AG10803 (cell line): Measurements from ENCODE around the gene VEZF1.
A peak's percentile ranks its signal among the peaks of the same experiment; 100 is the strongest.

ENCODE experiments used
- DNase-seq: peaks from one replicate; pipeline ENCODE4 v3.0.0; 2010; ENCODE audit warnings: low read depth
- H3K4me3 ChIP-seq: 2 replicates; pipeline ENCODE4 v1.5.1; 2011; ENCODE audit warnings: mild to moderate bottlenecking, low read length, control low read depth
- CTCF ChIP-seq: conservative IDR thresholded peaks from 2 replicates; pipeline ENCODE4 v1.5.1; 2011; ENCODE audit warnings: mild to moderate bottlenecking, low read length, control low read depth, inconsistent platforms

The VEZF1 gene

GRCh38 chr17:57990037-57990436 is 2.0 kb upstream of the VEZF1 start:
- no peak for TF ChIP-seq CTCF
- DNase-seq, result no peak
- no peak overlapping the region for H3K4me3 ChIP-seq

GRCh38 chr17:57988301-57989250 is 522 bp upstream of the VEZF1 start:
- peak overlapping the region; percentile 72 for H3K4me3 ChIP-seq
- DNase-seq, result peak; percentile 69
- 0 out of 2 replicates have a peak, but pooled peaks have one; percentile 11 for TF ChIP-seq CTCF

GRCh38 chr17:57986841-57987580 is 1.0 kb downstream of the VEZF1 start:
- H3K4me3 ChIP-seq, result peak overlapping the region; percentile 72
- TF ChIP-seq CTCF, result no peak
- peak; percentile 66 for DNase-seq

GRCh38 chr17:57985675-57985974 is 2.4 kb downstream of the VEZF1 start:
- peak overlapping the region; percentile 72 for H3K4me3 ChIP-seq
- peak; percentile 58 for DNase-seq
- TF ChIP-seq CTCF, result no peak

DNA sequence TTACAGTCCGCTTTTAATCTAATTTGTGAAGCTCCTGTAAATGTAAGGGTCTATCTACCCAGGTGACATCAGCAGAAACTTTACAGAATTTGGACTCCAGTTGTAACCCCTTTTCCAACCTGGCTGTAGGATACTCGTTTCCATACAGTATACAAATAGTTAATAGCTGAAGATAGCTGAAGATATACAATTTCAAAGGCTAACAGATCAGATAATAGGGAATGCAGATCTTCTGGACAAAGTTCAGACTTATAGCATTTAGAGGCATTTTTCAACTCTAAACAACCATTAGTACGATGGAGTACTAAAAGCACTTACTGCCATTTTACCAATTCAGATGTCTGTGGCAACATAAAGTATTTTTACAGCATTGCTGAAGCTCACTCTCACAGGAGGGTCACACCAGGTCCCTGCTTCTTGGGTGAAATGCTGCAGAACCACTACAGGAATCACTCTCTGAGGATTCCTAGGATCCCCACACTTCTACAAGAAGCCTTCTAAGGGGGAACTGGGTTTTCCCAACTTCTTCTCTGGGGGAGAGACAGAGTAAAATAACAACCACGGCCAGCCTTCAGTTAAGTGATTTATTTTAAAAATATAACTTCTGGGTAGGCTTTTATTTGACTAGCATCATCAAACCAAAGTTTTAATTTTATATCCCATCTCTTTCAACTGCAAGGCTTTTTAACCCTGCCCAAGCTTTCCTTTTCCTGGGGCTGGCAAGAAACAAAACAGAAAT is 2.9 kb downstream of the VEZF1 start:
- peak overlapping the region; percentile 25 for H3K4me3 ChIP-seq

More for the DNA sequence above, 2.9 kb downstream of the VEZF1 start:
- no peak for TF ChIP-seq CTCF
- DNase-seq, result peak; percentile 43
